HT-29 (cell line): ENCODE measurements around the gene PSMB7. TPM values are rescaled to one million over a fixed set of nuclear protein-coding genes. Genes with fewer than 3 reads are reported as not detected.

Experiments used
- DNase-seq: peaks from one replicate; pipeline ENCODE4 v3.0.0-alpha.2; 2015; ENCODE audit warnings: low spot score
- total RNA-seq: library from RNA; depleted of rRNA; stranded (reverse); fragments of >200 nt; shearing (Covaris generic); gene quantifications from 2 replicates; pipeline ENCODE4 v1.2.3, GENCODE V29; 2014

Gene PSMB7
- total RNA-seq, 1 experiment from 2014 or later: 197 TPM

DNA sequence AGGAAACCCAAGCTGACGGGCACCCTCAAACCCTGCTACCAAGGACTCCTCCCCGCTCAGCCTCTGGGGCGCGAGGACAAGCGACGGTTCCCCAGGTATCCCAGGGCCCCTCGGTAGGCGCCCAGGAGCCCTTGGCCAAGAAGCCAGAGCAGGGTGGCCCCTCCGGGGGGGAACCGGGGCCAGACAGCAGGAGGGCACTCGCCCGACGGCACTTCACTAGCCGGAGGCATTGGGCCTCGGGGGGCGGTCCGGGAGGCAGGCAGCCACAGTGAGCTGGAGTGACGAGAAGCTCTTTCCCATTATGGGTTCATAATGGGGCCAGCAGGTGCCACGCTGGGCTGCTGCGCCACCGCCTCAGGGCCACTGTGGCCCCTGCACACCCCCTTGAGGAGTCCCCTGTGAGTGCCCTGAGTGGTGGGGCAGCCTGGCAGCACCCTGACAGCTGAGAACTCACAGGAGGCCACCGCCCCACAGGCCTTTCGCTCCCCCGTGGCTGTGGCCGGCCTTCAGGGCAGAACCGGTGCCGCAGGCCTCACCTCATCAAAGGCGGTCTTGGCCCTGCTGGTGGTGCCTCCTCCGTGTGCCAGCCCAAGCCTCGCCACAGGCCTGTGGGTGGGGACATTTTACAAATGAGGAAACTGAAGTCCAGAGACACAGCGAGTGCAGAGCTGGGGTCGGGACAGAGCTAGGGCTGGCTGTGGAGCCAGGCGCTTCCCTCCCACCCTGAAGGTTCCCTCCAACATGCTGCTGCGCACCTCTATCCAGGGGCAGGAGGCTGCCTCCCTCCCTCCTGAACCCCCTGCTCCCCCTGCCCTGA is 68.7 kb downstream of the PSMB7 start:
- no peak for DNase-seq

- DNase-seq: no peak
Measured at GRCh38 chr9:124345751-124346281, 69.4 kb downstream of the PSMB7 start.

DNA sequence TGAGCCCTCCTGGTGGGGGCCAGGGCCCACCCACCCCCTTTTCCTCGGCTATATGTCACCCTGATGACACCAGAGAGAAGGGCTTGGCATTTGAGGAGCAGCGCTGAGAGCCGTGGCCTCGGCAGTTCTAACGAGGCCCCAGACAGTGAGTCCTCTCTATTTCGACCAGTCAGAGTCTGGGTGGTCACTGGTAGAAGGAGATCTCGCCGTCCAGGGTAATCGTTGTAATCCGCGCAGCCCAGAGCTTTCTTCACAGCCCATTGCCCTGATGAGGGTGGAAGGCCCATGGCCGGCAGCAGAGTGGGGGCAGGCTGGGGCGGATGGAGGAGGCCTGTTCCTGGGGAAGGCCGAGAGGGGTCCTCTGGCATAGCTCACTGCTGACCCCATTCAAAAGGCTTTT is 70.2 kb downstream of the PSMB7 start:
- DNase-seq: no peak

- no peak for DNase-seq
Measured at GRCh38 chr9:124344291-124345050, 70.8 kb downstream of the PSMB7 start.

GRCh38 chr9:124343533-124344290 is 71.5 kb downstream of the PSMB7 start:
- DNase-seq: no peak

DNA sequence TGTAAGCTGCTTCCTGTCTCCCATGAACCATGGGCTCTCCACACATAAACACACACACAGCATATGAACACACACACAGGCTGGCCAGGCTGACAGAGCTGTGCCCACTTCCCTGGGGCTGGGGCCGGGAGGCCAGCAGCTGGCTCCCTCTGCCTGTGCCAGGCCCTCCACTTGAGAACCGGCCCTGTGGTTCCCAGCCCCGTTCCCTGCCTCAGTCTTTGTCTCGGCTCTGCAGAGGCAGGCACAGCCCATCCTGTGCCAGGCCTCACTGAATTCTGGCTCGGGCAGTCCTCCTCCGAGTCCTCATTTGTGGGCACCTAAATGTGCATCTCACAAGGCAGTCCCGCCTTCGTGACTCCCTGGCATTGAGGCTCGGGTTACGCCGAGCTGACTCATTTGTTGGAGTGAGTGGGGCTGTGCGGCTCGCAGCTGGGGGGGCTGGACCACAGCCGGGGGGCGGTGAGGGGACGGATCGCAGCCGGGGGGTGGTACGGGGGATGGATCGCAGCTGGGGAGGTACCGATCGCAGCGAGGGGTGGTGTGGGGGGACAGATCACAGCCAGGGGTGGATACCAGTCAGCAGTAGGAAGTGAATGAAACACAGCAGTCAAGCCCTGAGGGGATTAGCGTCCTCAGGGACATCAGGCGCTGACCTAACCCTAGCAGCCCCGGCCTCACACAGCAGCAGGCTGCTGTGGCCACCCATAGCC is 72.3 kb downstream of the PSMB7 start:
- no peak for DNase-seq

DNA sequence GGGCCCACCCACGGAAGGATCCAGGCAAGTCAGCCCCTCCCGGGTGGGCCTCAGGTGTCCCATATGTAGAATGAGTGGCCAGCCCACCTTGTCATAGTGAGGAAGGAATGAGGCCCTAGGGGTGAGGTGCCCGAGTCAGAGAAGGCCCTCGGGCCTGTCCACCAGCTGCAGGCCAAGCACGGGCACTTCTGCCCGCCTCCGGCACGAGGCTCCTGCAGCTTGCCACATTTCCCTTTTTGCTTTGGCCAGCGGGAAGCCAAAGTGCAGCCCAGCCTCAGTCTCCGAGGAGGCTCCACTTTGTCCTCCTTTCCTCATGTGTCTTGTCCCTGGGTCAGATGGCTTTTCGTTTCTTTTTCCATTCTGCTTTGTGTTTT is 72.9 kb downstream of the PSMB7 start:
- no peak for DNase-seq

GRCh38 chr9:124341455-124342170 is 73.6 kb downstream of the PSMB7 start:
- DNase-seq: no peak

GRCh38 chr9:124340219-124341069 is 74.8 kb downstream of the PSMB7 start:
- no peak for DNase-seq

GRCh38 chr9:124339603-124340146 is 75.6 kb downstream of the PSMB7 start:
- no peak for DNase-seq

DNA sequence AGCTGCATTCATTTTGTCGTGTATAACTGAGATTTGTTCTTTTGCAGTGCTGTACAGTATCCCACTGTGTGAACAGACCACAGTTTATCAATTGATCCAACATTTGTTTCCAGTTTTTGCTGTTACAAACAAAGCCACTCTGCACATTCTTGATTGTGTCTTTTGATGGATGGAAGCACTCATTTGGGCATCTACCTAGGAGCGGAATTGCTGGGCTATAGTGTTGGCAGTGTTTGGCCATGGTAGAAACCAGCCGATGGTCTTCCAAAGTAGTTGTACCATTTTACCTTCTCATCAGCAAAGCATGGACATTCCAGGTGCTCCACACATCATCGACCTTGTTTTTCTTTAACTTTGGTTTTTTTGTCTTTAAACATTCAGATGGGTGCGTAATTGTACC is 77.7 kb downstream of the PSMB7 start:
- DNase-seq: no peak

- no peak for DNase-seq
Measured at GRCh38 chr9:124335320-124335707, 79.9 kb downstream of the PSMB7 start.

- DNase-seq: no peak
Measured at GRCh38 chr9:124334568-124335319, 80.5 kb downstream of the PSMB7 start.

DNA sequence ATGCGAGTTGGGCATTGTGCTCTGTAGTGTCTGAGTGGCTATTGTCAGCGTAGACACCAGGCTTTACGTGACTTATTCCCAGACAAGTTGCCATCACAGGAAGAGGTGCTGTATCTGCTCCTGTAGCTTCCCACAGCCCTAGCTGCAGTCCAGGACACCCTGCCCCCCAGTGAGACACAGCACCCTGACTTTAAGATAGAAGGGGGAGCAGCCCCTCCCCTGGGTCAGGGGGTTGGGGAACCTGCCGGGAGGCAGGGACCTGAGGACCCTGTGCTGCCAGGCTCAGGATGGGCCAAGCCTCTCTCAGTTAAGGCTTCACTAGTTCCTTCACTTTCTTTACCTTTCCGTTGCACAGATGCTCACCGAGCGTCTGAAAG is 82.1 kb downstream of the PSMB7 start:
- DNase-seq: no peak

DNA sequence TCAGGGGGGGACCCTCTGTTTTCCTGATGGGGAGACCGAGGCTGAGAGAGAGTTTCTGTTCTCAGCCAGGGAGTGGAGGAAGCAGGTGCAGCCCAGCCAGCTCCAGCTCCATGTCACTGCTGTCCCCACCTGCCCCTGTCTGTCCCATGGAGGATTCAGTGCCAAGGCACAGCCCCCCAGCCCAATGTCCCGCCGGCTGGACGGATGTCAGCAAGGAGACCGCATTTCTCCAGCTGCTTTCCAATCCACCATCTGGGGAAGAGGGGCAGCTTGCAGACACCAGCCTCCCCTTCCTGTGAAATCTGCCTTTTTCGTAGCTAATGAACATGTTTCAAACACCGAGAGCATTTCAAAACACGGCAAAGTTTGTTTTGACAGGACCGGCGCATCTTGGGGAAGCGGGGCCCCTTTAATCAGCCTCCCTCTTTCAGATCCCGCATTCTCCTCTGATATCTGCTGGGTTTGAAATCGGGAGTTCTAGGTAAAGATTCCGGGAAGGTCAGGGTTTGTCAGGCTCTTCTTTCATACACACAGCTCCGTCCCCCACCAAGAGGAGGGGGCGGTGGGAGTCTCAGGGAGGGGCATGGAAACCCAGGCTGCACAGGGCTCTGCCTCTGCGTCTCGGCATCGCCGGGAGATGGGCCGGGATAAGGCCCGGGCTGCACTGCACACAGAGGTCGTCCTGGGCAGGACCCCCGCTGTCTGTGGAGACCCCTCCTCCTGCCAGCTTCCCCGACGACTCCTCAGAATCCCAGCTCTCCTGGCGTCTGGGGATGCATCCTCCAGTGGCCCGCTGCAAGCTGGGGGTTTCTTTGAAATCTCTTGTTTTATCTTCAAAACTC is 82.7 kb downstream of the PSMB7 start:
- no peak for DNase-seq

- DNase-seq: no peak
Measured at GRCh38 chr9:124331580-124331979, 83.7 kb downstream of the PSMB7 start.

DNA sequence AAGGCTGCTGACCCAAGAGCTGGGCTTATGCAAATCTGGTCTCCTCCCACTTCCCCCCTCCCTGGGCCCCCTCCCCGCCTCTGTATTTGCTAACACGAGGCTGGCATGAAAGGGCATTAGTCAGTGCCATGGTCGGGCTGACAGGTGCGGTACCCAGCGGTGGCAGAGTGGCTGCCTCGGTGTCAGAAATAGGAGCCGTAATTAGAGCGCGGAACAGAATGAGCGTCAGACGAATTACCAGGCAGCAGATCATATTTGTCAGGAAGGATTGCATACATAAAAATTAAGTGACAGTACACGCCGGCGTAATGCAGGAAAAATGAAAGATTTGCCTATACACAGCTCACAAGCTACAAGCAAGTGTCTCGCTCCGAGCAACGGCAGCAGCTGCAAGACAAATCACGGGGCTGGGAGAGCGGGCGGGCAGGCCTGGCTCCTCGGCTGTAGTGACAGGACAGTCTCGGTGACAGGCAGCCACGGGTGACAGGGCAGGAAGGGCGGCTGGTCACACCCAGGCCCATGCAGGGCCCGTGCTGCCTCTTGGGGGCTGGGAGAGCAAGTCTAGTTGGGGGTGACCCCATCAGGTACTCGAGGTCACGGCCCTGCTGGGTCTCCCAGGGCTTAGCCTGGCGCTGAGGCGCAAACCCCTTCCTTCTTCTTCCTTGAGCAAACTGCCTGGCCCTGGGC is 85.1 kb downstream of the PSMB7 start:
- DNase-seq: no peak
